DMS53 treated with DMSO at 0.1 percent for 48 hours (cell line): ENCODE measurements around the gene SYT5.
A peak's percentile ranks its signal among the peaks of the same experiment; 100 is the strongest.
"Not testable (repeated sequence)": the region's sequence is repeated elsewhere in the genome, so short reads cannot be mapped to it uniquely, and the experiment has no call there.

ENCODE experiments used
- DNase-seq: peaks from one replicate; lab custom pipeline; 2025; ENCODE audit not compliant: unreplicated experiment; lab: John Stamatoyannopoulos, UW

SYT5 gene

GRCh38 chr19:55208880-55209692 lies 29.0 kb upstream of the SYT5 start, which contains the start of gene PTPRH:
TSS of gene PTPRH (minus strand) at chr19:55209501. CDS start at chr19:55209433, 68 bp downstream.
- DNase-seq, result peak; percentile 36

GRCh38 chr19:55206664-55207500 lies 26.8 kb upstream of the SYT5 start:
- peak; percentile 82 for DNase-seq

GRCh38 chr19:55202199-55202598 lies 22.1 kb upstream of the SYT5 start:
- DNase-seq, result not testable (repeated sequence)

- DNase-seq, result no peak
Measured at GRCh38 chr19:55199620-55200204, 19.6 kb upstream of the SYT5 start.

- no peak for DNase-seq
Measured at GRCh38 chr19:55198651-55199050, 18.6 kb upstream of the SYT5 start.

GRCh38 chr19:55197528-55197927 lies 17.4 kb upstream of the SYT5 start:
- no peak for DNase-seq

- no peak for DNase-seq
Measured at GRCh38 chr19:55196803-55197202, 16.7 kb upstream of the SYT5 start.

GRCh38 chr19:55193481-55193880 lies 13.4 kb upstream of the SYT5 start:
- no peak for DNase-seq

- DNase-seq, result no peak
Measured at GRCh38 chr19:55189403-55189835, 9.3 kb upstream of the SYT5 start.

- DNase-seq, result no peak
Measured at GRCh38 chr19:55188625-55189024, 8.5 kb upstream of the SYT5 start.

GRCh38 chr19:55186080-55186479 lies 6.0 kb upstream of the SYT5 start:
- no peak for DNase-seq

- DNase-seq, result no peak
Measured at GRCh38 chr19:55181740-55182139, 1.7 kb upstream of the SYT5 start.

GRCh38 chr19:55178781-55179599 lies 1.1 kb downstream of the SYT5 start:
- peak; percentile 79 for DNase-seq

- peak; percentile 29 for DNase-seq
Measured at GRCh38 chr19:55176076-55176475, 4.0 kb downstream of the SYT5 start.

- no peak for DNase-seq
Measured at GRCh38 chr19:55175117-55175867, 4.8 kb downstream of the SYT5 start.

- DNase-seq, result no peak
Measured at GRCh38 chr19:55174425-55175116, 5.5 kb downstream of the SYT5 start.

GRCh38 chr19:55173714-55174409 lies 6.2 kb downstream of the SYT5 start:
- peak; percentile 30 for DNase-seq

- DNase-seq, result no peak
Measured at GRCh38 chr19:55173186-55173713, 6.8 kb downstream of the SYT5 start.

- no peak for DNase-seq
Measured at GRCh38 chr19:55172741-55173140, 7.3 kb downstream of the SYT5 start.
